Osteocyte (in vitro differentiated cells): ENCODE measurements around the gene RNF43. TPM values are rescaled to one million over a fixed set of nuclear protein-coding genes. Genes with fewer than 3 reads are reported as not detected.
"Not testable (repeated sequence)": the region's sequence is repeated elsewhere in the genome, so short reads cannot be mapped to it uniquely, and the experiment has no call there.

Experiments used
- DNase-seq: peaks from one replicate; pipeline ENCODE4 v3.0.0; 2021; ENCODE audit warnings: mixed read lengths; ENCODE audit not compliant: unreplicated experiment; ENCODE audit errors: extremely low spot score
- H3K27ac Mint-ChIP-seq: one replicate; pipeline ENCODE4 v1.8.0; 2021; ENCODE audit warnings: mild to moderate bottlenecking, mixed read lengths; ENCODE audit not compliant: unreplicated experiment
- H3K27me3 Mint-ChIP-seq: one replicate; pipeline ENCODE4 v1.8.0; 2021; ENCODE audit warnings: mixed read lengths; ENCODE audit not compliant: unreplicated experiment
- H3K36me3 Mint-ChIP-seq: one replicate; pipeline ENCODE4 v1.8.0; 2021; ENCODE audit warnings: mixed read lengths; ENCODE audit not compliant: unreplicated experiment
- H3K4me1 Mint-ChIP-seq: one replicate; pipeline ENCODE4 v1.8.0; 2021; ENCODE audit warnings: mixed read lengths; ENCODE audit not compliant: unreplicated experiment
- H3K4me3 Mint-ChIP-seq: one replicate; pipeline ENCODE4 v1.8.0; 2021; ENCODE audit warnings: mild to moderate bottlenecking, moderate library complexity, mixed read lengths; ENCODE audit not compliant: unreplicated experiment
- H3K9me3 Mint-ChIP-seq: one replicate; pipeline ENCODE4 v1.8.0; 2021; ENCODE audit warnings: mixed read lengths; ENCODE audit not compliant: unreplicated experiment
- CTCF ChIP-seq: fragments of 200-600 bp; sonication (generic); IDR thresholded peaks from 2 replicates; pipeline ENCODE4 v1.5.0; 2021; ENCODE audit warnings: antibody characterized with exemption, mild to moderate bottlenecking, moderate library complexity
- total RNA-seq: library from RNA; stranded (reverse); gene quantifications from 2 replicates; pipeline ENCODE4 v1.2.1, GENCODE V29; 2021

The RNF43 gene
- total RNA-seq, 1 donor from 2014 or later = not detected

GRCh38 chr17:58400826-58401225 is 16.5 kb downstream of the RNF43 start:
- Mint-ChIP-seq H3K27me3 (peaks cover 61% of the 10 kb centered on the region), H3K27ac (no peak overlapping the region), H3K4me3 (no peak overlapping the region), H3K36me3 (no peaks in the 10 kb centered on the region), H3K4me1 (peaks cover 11% of the 10 kb centered on the region), H3K9me3 (no peaks in the 10 kb centered on the region)
- TF ChIP-seq CTCF = no peak
- DNase-seq = no peak

GRCh38 chr17:58399974-58400373 is 17.4 kb downstream of the RNF43 start:
- peaks cover 11% of the 10 kb centered on the region for H3K4me1 Mint-ChIP-seq
- DNase-seq = no peak
- peaks cover 67% of the 10 kb centered on the region for H3K27me3 Mint-ChIP-seq
- no peaks in the 10 kb centered on the region for H3K9me3 Mint-ChIP-seq
- no peak for TF ChIP-seq CTCF
- H3K4me3 Mint-ChIP-seq = no peak overlapping the region
- no peaks in the 10 kb centered on the region for H3K36me3 Mint-ChIP-seq
- no peak overlapping the region for H3K27ac Mint-ChIP-seq

- no peaks in the 10 kb centered on the region for H3K9me3 Mint-ChIP-seq
- no peak overlapping the region for H3K27ac Mint-ChIP-seq
- H3K4me3 Mint-ChIP-seq = no peak overlapping the region
- H3K4me1 Mint-ChIP-seq = peaks cover 11% of the 10 kb centered on the region
- H3K36me3 Mint-ChIP-seq = no peaks in the 10 kb centered on the region
- peaks cover 63% of the 10 kb centered on the region for H3K27me3 Mint-ChIP-seq
- DNase-seq = no peak
- no peak for TF ChIP-seq CTCF
These were observed 18.6 kb downstream of the RNF43 start for GRCh38 chr17:58398574-58399266.

GRCh38 chr17:58397421-58397820 is 19.9 kb downstream of the RNF43 start:
- not testable (repeated sequence) for DNase-seq, H3K4me3 Mint-ChIP-seq, H3K36me3 Mint-ChIP-seq, H3K9me3 Mint-ChIP-seq, H3K4me1 Mint-ChIP-seq, H3K27ac Mint-ChIP-seq
- peaks cover 58% of the 10 kb centered on the region for H3K27me3 Mint-ChIP-seq

- Mint-ChIP-seq H3K27me3 (peaks cover 58% of the 10 kb centered on the region), H3K4me1 (no peaks in the 10 kb centered on the region), H3K36me3 (no peaks in the 10 kb centered on the region), H3K4me3 (no peak overlapping the region), H3K27ac (no peak overlapping the region), H3K9me3 (no peaks in the 10 kb centered on the region)
- DNase-seq = no peak
- TF ChIP-seq CTCF = no peak
These were observed 21.2 kb downstream of the RNF43 start for GRCh38 chr17:58396173-58396572.
